HG02870 (cell line): ENCODE results near the gene PFAS.

Experiments
- ATAC-seq: cut with Tn5 transposase; IDR thresholded peaks from one replicate; pipeline ENCODE4 v1.9.1; 2021; ENCODE audit warnings: mild to moderate bottlenecking, moderate library complexity; ENCODE audit not compliant: unreplicated experiment

PFAS gene

GRCh38 chr17:8294814-8295316 is 45.8 kb downstream of the PFAS start:
- ATAC-seq: no peak

- ATAC-seq: no peak
Observed at GRCh38 chr17:8300226-8300625, 51.1 kb downstream of the PFAS start.

DNA sequence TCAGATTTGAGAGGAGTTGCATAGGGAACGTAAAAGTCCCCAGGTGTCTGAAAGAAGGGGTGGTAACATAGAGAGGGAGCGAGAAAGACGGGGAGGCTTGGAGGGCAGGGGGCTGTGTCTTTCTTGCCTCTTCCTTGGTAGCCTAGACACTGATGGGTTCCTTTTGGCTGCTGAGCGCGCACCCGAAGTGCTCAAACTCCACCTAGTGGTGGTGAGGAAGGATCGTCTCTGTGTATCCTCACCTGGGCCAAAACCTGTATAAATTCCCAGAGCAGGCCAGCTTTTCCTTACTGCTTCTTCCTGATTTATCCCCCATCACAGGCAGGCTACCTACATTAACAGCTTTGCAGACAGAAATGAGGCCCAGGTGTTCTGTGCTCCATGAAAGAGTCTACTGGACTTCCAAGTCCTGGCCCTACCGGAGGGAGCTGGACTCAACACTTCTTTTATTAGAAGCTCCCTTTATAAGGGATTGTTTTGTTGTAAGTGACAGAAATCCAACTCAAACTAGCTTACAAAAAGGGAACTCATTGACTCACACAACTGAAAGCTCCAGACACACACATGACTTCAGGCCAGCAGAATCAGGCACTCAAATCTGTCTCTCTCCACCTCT is 51.6 kb downstream of the PFAS start:
- no peak for ATAC-seq

DNA sequence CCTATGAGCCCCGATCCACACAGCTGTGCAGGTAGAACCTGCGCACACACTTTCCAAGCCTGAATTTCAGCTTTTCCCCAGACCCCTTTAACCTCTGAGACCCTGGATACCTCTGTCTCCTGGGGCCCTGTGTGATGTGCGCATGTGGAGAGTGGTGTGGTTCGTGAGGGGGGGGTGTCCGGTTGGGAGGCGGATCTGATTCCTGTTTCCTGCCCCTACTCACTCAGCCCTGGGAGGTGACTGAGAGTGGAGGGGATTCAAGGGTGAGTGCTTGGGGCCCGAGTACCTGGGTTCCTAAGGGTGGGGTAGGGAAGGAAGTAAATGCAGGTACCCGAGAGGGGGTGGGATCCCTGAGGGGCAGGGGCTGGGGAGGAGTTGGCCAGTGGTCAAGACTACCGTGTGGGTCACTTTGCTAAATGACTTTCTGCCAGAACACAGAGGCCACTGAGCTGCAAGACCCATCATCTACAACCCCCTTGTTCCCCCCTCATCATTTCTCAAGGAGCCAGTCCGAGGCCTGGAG is 61.6 kb downstream of the PFAS start:
- no peak for ATAC-seq

GRCh38 chr17:8311131-8311790 is 62.2 kb downstream of the PFAS start:
- ATAC-seq: no peak

DNA sequence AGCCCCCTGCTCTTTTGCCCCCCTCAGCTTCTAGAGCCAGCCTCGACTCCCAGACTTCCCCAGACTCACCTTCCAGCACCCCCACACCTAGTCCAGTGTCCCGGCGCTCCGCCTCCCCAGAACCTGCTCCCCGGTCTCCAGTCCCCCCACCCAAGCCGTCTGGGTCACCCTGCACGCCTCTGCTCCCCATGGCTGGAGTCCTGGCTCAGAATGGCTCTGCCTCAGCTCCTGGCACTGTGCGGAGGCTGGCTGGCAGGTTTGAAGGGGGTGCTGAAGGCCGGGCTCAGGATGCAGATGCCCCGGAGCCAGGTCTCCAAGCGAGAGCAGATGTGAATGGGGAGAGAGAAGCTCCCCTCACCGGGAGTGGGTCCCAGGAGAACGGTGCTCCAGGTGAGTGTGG is 63.2 kb downstream of the PFAS start:
- ATAC-seq: no peak

- ATAC-seq: no peak
Observed at GRCh38 chr17:8312726-8313600, 63.9 kb downstream of the PFAS start.

DNA sequence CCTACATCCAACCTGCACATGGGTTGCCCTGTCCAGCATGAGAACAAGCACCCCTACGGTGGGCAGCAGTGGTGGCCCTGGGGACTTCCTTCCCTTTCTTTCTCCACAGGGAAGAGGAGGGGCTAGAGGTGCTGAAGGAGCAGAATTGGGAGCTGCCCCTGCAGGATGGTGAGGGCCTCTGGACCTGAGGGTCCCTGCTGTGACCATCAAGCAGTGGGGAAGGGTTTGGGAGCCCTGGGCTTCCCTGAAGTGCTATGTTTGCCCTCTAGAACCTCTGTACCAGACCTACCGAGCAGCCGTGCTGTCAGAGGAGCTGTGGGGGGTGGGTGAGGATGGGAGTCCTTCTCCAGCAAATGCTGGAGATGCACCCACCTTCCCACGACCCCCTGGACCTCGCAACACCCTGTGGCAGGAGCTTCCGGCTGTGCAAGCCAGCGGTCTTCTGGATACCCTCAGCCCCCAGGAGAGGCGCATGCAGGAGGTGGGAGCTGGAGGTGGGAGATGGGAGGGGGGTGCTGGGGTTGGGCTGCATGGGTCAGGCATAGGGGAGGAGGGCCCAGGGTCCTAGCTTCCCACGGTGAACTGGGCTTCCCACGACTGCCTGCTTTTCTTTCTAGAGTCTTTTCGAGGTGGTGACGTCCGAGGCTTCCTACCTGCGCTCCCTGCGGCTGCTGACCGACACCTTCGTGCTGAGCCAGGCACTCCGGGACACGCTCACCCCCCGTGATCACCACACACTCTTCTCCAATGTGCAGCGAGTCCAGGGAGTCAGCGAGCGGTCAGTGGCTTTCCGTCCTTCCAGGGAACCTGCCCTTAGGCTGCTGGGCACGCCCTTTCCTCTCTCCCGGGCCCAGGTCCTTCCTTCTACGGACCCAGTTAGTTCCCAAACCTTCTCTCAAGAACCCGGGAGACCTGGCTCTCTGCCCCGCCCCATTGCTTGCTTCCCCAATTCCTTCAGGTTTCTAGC is 66.0 kb downstream of the PFAS start:
- no peak for ATAC-seq

GRCh38 chr17:8315764-8316217 is 66.7 kb downstream of the PFAS start:
- no peak for ATAC-seq

- ATAC-seq: no peak
Observed at GRCh38 chr17:8318010-8318935, 69.2 kb downstream of the PFAS start.
